GM12878 (cell line): ENCODE results near the gene CDON. TPM values are rescaled to one million over a fixed set of nuclear protein-coding genes. Genes with fewer than 3 reads are reported as not detected.

Source experiments
- ATAC-seq: fragments of 200-7000 bp; cut with Tn5 transposase; 3 replicates; pipeline ENCODE4 v1.9.1; 2020; ENCODE audit warnings: mild to moderate bottlenecking, moderate library complexity
- BruUV-seq: library from RNA; stranded (reverse); fragments of 400-500 nt; replicated peaks from 2 replicates; lab custom pipeline; 2021; lab: Mats Ljungman, UMichigan
- CTCF ChIA-PET: fragments of 300-600 bp; sonication (Branson Sonifier 250); formaldehyde crosslinking; extraction: SDS; loops from one replicate; lab custom pipeline; 2021; ENCODE audit warnings: inconsistent platforms; lab: Yijun Ruan, JAX
- POLR2A ChIA-PET: fragments of 350-600 bp; formaldehyde crosslinking; extraction: SDS; loops from one replicate; lab custom pipeline; 2021; ENCODE audit warnings: inconsistent platforms; lab: Charles Lee
- RAD21 ChIA-PET: fragments of 300-600 bp; sonication (Branson Sonifier 250); formaldehyde crosslinking; loops from one replicate; lab custom pipeline; 2023; ENCODE audit warnings: antibody characterized with exemption; ENCODE audit not compliant: unreplicated experiment; lab: Charles Lee
- SMC1A ChIA-PET: fragments of 300-600 bp; sonication (Branson Sonifier 250); formaldehyde crosslinking; loops from one replicate; lab custom pipeline; 2023; ENCODE audit not compliant: unreplicated experiment, uncharacterized antibody; lab: Charles Lee
- DNase-seq: peaks from one replicate; pipeline ENCODE4 v3.0.0-alpha.2; 2011; ENCODE audit warnings: low read depth, low spot score
- FAIRE-seq: peaks from 3 replicates; lab custom pipeline; 2011; peaks lifted over from hg19 to GRCh38; lab: Jason Lieb, UNC
- H2AFZ ChIP-seq: 2 replicates; pipeline ENCODE4 v1.6.0; 2011; ENCODE audit warnings: low read depth, low read length, control low read depth; ENCODE audit not compliant: control insufficient read depth
- H3K27ac ChIP-seq: 2 replicates; pipeline ENCODE4 v1.5.1; 2011; ENCODE audit warnings: control low read depth; ENCODE audit not compliant: control insufficient read depth, insufficient read depth
- H3K27me3 ChIP-seq, 2 experiments: replicated peaks in 1 of 2; 2 replicates each; pipeline versions ENCODE4 v1.6.0 to v1.6.1; 2011; ENCODE audit warnings: low read length in 1 of 2; ENCODE audit not compliant: control insufficient read depth in 2 of 2, insufficient read depth in 2 of 2
- H3K36me3 ChIP-seq, 2 experiments: 2 replicates each; pipeline ENCODE4 v1.5.1; 2011; ENCODE audit warnings: low read length in 1 of 2; ENCODE audit not compliant: control insufficient read depth in 2 of 2, insufficient read depth in 2 of 2
- H3K4me1 ChIP-seq: 2 replicates; pipeline ENCODE4 v1.6.1; 2011; ENCODE audit warnings: mild to moderate bottlenecking, low read length, moderate library complexity, mixed read lengths; ENCODE audit not compliant: control insufficient read depth, insufficient read depth
- H3K4me2 ChIP-seq: 2 replicates; pipeline ENCODE4 v1.6.0; 2011; ENCODE audit warnings: control low read depth; ENCODE audit not compliant: control insufficient read depth, insufficient read depth
- H3K4me3 ChIP-seq: fragments of 200-600 bp; sonication (generic); 2 replicates; pipeline ENCODE4 v1.5.1; 2016
- H3K79me2 ChIP-seq: 2 replicates; pipeline ENCODE4 v1.6.0; 2011; ENCODE audit warnings: low read length; ENCODE audit not compliant: control insufficient read depth, insufficient read depth
- H3K9ac ChIP-seq: 2 replicates; pipeline ENCODE4 v1.8.0; 2011; ENCODE audit warnings: low read length, control low read depth, mixed read lengths; ENCODE audit not compliant: control insufficient read depth, insufficient read depth
- H3K9me3 ChIP-seq: replicated peaks from 3 replicates; pipeline ENCODE4 v1.5.1; 2011; ENCODE audit warnings: mild to moderate bottlenecking, low read length; ENCODE audit not compliant: control insufficient read depth, insufficient read depth
- H4K20me1 ChIP-seq: 2 replicates; pipeline ENCODE4 v1.6.0; 2011; ENCODE audit not compliant: control insufficient read depth, insufficient read depth
- EGR1 ChIP-seq, 2 experiments: IDR thresholded peaks; 1 replicate in 1 of 2; 2 replicates in 1 of 2; pipeline ENCODE4 v1.6.1; 2011 to 2012; ENCODE audit warnings: low read depth in 2 of 2, low read length in 2 of 2, borderline replicate concordance in 1 of 2, mild to moderate bottlenecking in 1 of 2, moderate library complexity in 1 of 2
- IKZF2 ChIP-seq, 2 experiments: fragments of 450-650 bp; IDR thresholded peaks; 2 replicates each; pipeline ENCODE4 v1.6.1; 2017; ENCODE audit warnings: mild to moderate bottlenecking in 2 of 2, moderate library complexity in 2 of 2
- NFIC ChIP-seq: IDR thresholded peaks from 2 replicates; pipeline ENCODE4 v1.6.1; 2012; ENCODE audit warnings: low read depth, mild to moderate bottlenecking, inconsistent platforms, low read length, moderate library complexity
- NR2C2 ChIP-seq: IDR thresholded peaks from 2 replicates; pipeline ENCODE4 v1.6.1; 2011; ENCODE audit warnings: borderline replicate concordance, low read depth; ENCODE audit not compliant: control insufficient read depth, insufficient read length
- RUNX3 ChIP-seq: IDR thresholded peaks from 2 replicates; pipeline ENCODE4 v1.6.1; 2012; ENCODE audit warnings: low read length, inconsistent platforms
- SIN3A ChIP-seq: IDR thresholded peaks from 2 replicates; pipeline ENCODE4 v1.6.1; 2012; ENCODE audit warnings: low read depth, low read length, improper control_type of control experiment
- TARDBP ChIP-seq: IDR thresholded peaks from 2 replicates; pipeline ENCODE4 v1.6.1; 2016; ENCODE audit warnings: borderline replicate concordance
- ZNF384 ChIP-seq: IDR thresholded peaks from 2 replicates; pipeline ENCODE4 v1.6.1; 2012; ENCODE audit warnings: low read depth, mild to moderate bottlenecking, low read length, improper control_type of control experiment, borderline replicate concordance
- WGBS: methylation state at CpG from one replicate; pipeline ENCODE4 v1.1.6; 2016; ENCODE audit warnings: low lambda C conversion rate; ENCODE audit not compliant: insufficient replicate concordance, insufficient coverage; ENCODE audit errors: missing lambda C conversion rate; 5-methylcytosine and 5-hydroxymethylcytosine counted together
- in situ Hi-C: fragments of 300-500 bp; cut with MboI; formaldehyde crosslinking; loops from 9 replicates; pipeline ENCODE4 v1.14.3; 2018; ENCODE audit warnings: mixed read lengths
- intact Hi-C: fragments of 100-400 bp; cut with micrococcal nuclease; formaldehyde crosslinking; loops from one replicate; pipeline ENCODE4 v1.14.2; 2022; ENCODE audit not compliant: unreplicated experiment
- polyA plus RNA-seq, 11 experiments: library from polyadenylated mRNA; depleted of rRNA in 4 of 11; unstranded in 6 of 11; stranded (reverse) in 5 of 11; fragments of >200 nt; fragmentation: Nextera tagmentation in 4 of 11; fragmentation: Illumina TruSeq in 1 of 11; extraction: Ambion mirVana in 4 of 11; extraction: Trizol in 1 of 11; gene quantifications; 1 replicate in 1 of 11; 2 replicates in 10 of 11; pipeline versions ENCODE4 v1.2.1 to v1.2.3, GENCODE V29; 2011 to 2016; ENCODE audit warnings: inconsistent platforms in 2 of 11, missing spikeins in 2 of 11, low read depth in 1 of 11
- total RNA-seq, 4 experiments: library from RNA; depleted of rRNA in 3 of 4; stranded (reverse); fragments of >200 nt in 3 of 4; fragmentation: Illumina TruSeq in 1 of 4; extraction: Trizol in 1 of 4; gene quantifications; 2 replicates each; pipeline versions ENCODE4 v1.2.1 to v1.2.3, GENCODE V29; 2013 to 2021
- TF ChIP-seq, protein P1 (sequence below): fragments of 150-350 bp; IDR thresholded peaks from 2 replicates; pipeline ENCODE4 v1.6.1; 2014; ENCODE audit warnings: mild to moderate bottlenecking, low read depth, low read length

Gene CDON
- total and polyA plus RNA-seq, 10 of the 15 experiments (the other 5 are each of a cell fraction or from before 2014, with no cell fraction given): 0.07 to 4.2 (median 0.36) TPM

GRCh38 chr11:126102436-126102981 lies 39.8 kb upstream of the CDON start:
- intact Hi-C loops (no loop called here), in situ Hi-C loops (no loop called here)
- RAD21 ChIA-PET: no interaction called here
- no TSS peak for BruUV-seq
- no peak overlapping the region; the same call in 1 of the 2 replicates for H3K27ac ChIP-seq
- CTCF ChIA-PET: interaction anchor here (1.0 kb wide), 1 partner anchor 85 kb away, joined by 4 read pairs; no protein-coding TSS in a partner anchor
- no peaks in the 10 kb centered on the region for H3K79me2 ChIP-seq
- H3K9ac ChIP-seq: no peak overlapping the region
- ATAC-seq (peak; percentile 46), FAIRE-seq (no peak), DNase-seq (peak; percentile 16)
- H3K4me2 ChIP-seq: no peak overlapping the region
- no peaks in the 10 kb centered on the region for H3K9me3 ChIP-seq
- 30% methylated on average over 7 of the region's 7 CpGs for WGBS
- SMC1A ChIA-PET: interaction anchor here (1.5 kb wide), 1 partner anchor 160 kb away, joined by 3 read pairs; no protein-coding TSS in a partner anchor
- POLR2A ChIA-PET: no interaction called here
- H3K27me3 ChIP-seq: no peaks in the 10 kb centered on the region; a peak in 1 of 4 replicates
- H3K4me3 ChIP-seq: no peak overlapping the region
- H3K36me3 ChIP-seq: no peaks in the 10 kb centered on the region
- no peaks in the 10 kb centered on the region for H4K20me1 ChIP-seq
- TF ChIP-seq RUNX3: peak; percentile 6; the same call in 1 of the 2 replicates
- no peak for TF ChIP-seq EGR1 (IDR thresholded peaks at IDR 0.05; ENCODE audit: borderline replicate concordance in 1 of 2, low read depth in 2 of 2, low read length in 2 of 2)
- no peak overlapping the region; the same call in 1 of the 2 replicates for H2AFZ ChIP-seq
- H3K4me1 ChIP-seq: peaks cover 10% of the 10 kb centered on the region

DNA sequence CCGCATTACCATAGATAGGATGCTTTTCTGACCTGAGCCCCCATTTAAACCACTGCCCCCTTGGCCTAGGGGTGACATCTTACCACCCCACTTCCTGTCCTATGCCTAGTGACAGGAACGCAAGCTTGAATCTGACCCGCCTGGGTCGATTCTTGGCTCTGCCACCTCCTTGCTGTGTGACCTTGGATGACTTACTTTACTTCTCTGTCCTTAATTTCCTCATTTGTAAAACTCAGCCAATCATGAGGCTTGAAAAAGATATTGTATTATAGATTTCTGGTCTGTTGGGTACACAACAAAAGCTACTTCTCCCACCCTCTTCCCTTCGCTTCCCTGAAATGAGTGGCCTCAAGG lies 39.2 kb upstream of the CDON start:
- Histone ChIP-seq H4K20me1 (no peaks in the 10 kb centered on the region), H3K36me3 (no peaks in the 10 kb centered on the region), H3K27me3 (no peaks in the 10 kb centered on the region; a peak in 1 of 4 replicates), H2AFZ (no peak overlapping the region), H3K27ac (no peak overlapping the region), H3K4me3 (no peak overlapping the region), H3K4me2 (no peak overlapping the region), H3K79me2 (no peaks in the 10 kb centered on the region), H3K9ac (no peak overlapping the region), H3K4me1 (peaks cover 10% of the 10 kb centered on the region), H3K9me3 (no peaks in the 10 kb centered on the region)
- DNase-seq (no peak), FAIRE-seq (no peak), ATAC-seq (no peak)
- BruUV-seq: no TSS peak
- ChIA-PET RAD21 (no interaction called here), POLR2A (no interaction called here), SMC1A (no interaction called here), CTCF (interaction anchor here (0.6 kb wide), 1 partner anchor 12 kb away, joined by 3 read pairs; no protein-coding TSS in a partner anchor)
- TF ChIP-seq NR2C2 (no peak), ZNF384 (no peak), SIN3A (no peak), TARDBP (no peak), IKZF2 (IDR thresholded peaks at IDR 0.05) (no peak), NFIC (no peak)
- TF ChIP-seq, protein P1, sequence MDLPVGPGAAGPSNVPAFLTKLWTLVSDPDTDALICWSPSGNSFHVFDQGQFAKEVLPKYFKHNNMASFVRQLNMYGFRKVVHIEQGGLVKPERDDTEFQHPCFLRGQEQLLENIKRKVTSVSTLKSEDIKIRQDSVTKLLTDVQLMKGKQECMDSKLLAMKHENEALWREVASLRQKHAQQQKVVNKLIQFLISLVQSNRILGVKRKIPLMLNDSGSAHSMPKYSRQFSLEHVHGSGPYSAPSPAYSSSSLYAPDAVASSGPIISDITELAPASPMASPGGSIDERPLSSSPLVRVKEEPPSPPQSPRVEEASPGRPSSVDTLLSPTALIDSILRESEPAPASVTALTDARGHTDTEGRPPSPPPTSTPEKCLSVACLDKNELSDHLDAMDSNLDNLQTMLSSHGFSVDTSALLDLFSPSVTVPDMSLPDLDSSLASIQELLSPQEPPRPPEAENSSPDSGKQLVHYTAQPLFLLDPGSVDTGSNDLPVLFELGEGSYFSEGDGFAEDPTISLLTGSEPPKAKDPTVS: no peak
- 60% methylated on average over 5 of the region's 5 CpGs for WGBS
- intact Hi-C loops (no loop called here), in situ Hi-C loops (no loop called here)
